H9 (cell line): Measurements from ENCODE around the gene LRRC8B. TPM values are rescaled to one million over a fixed set of nuclear protein-coding genes. Genes with fewer than 3 reads are reported as not detected.

Experiments used
- DNase-seq: peaks from one replicate; pipeline ENCODE4 v3.0.0-alpha.2; 2017
- H2AFZ ChIP-seq: one replicate; pipeline ENCODE4 v1.6.1; 2013; ENCODE audit warnings: mild to moderate bottlenecking, low read length, control low read depth, moderate library complexity
- H2AK5ac ChIP-seq: 2 replicates; pipeline ENCODE4 v1.6.1; 2013; ENCODE audit warnings: low read length, control low read depth, mixed read lengths; ENCODE audit not compliant: insufficient read length
- H2BK120ac ChIP-seq: one replicate; pipeline ENCODE4 v1.6.1; 2013; ENCODE audit warnings: low read depth, mild to moderate bottlenecking, low read length, control low read depth, inconsistent platforms; ENCODE audit not compliant: poor library complexity, severe bottlenecking
- H2BK12ac ChIP-seq: 2 replicates; pipeline ENCODE4 v1.6.1; 2013; ENCODE audit warnings: low read length, control low read depth, mixed read lengths, low read depth; ENCODE audit not compliant: insufficient read length
- H2BK15ac ChIP-seq: 2 replicates; pipeline ENCODE4 v1.6.1; 2013; ENCODE audit warnings: low read depth, low read length, control low read depth
- H2BK20ac ChIP-seq: one replicate; pipeline ENCODE4 v1.6.1; 2013; ENCODE audit warnings: low read depth, mild to moderate bottlenecking, low read length, control low read depth, inconsistent platforms; ENCODE audit not compliant: poor library complexity, severe bottlenecking
- H2BK5ac ChIP-seq: 2 replicates; pipeline ENCODE4 v1.6.1; 2013; ENCODE audit warnings: low read length, control low read depth, mixed read lengths; ENCODE audit not compliant: insufficient read length
- H3K14ac ChIP-seq: 2 replicates; pipeline ENCODE4 v1.6.1; 2013; ENCODE audit warnings: low read length, control low read depth; ENCODE audit not compliant: insufficient read depth
- H3K18ac ChIP-seq: 2 replicates; pipeline ENCODE4 v1.6.1; 2013; ENCODE audit warnings: low read depth, mild to moderate bottlenecking, mixed read lengths, low read length, control low read depth; ENCODE audit not compliant: insufficient read length
- H3K23ac ChIP-seq: 2 replicates; pipeline ENCODE4 v1.6.1; 2013; ENCODE audit warnings: low read length, control low read depth, mixed read lengths, low read depth; ENCODE audit not compliant: insufficient read length
- H3K23me2 ChIP-seq: 2 replicates; pipeline ENCODE4 v1.6.1; 2013; ENCODE audit warnings: low read depth, mild to moderate bottlenecking, mixed read lengths, low read length, control low read depth; ENCODE audit not compliant: insufficient read length, poor library complexity, severe bottlenecking
- H3K27ac ChIP-seq: 2 replicates; pipeline ENCODE4 v1.5.1; 2013; ENCODE audit warnings: low read length, control low read depth, mixed read lengths, low read depth; ENCODE audit not compliant: insufficient read length
- H3K27me3 ChIP-seq: 2 replicates; pipeline ENCODE4 v1.6.1; 2013; ENCODE audit warnings: low read length, control low read depth, inconsistent platforms; ENCODE audit not compliant: insufficient read depth
- H3K4ac ChIP-seq: 2 replicates; pipeline ENCODE4 v1.6.1; 2013; ENCODE audit warnings: low read depth, mild to moderate bottlenecking, control low read depth, inconsistent platforms, low read length, moderate library complexity
- H3K4me1 ChIP-seq: 2 replicates; pipeline ENCODE4 v1.6.1; 2013; ENCODE audit warnings: low read length, control low read depth, inconsistent platforms; ENCODE audit not compliant: insufficient read depth
- H3K4me2 ChIP-seq: 2 replicates; pipeline ENCODE4 v1.6.1; 2013; ENCODE audit warnings: low read length, control low read depth, mixed read lengths; ENCODE audit not compliant: insufficient read length, insufficient read depth
- H3K56ac ChIP-seq: 2 replicates; pipeline ENCODE4 v1.6.1; 2013; ENCODE audit warnings: low read depth, mild to moderate bottlenecking, mixed read lengths, low read length, control low read depth; ENCODE audit not compliant: insufficient read length
- H3K79me1 ChIP-seq: 2 replicates; pipeline ENCODE4 v1.6.1; 2013; ENCODE audit warnings: low read depth, mild to moderate bottlenecking, moderate library complexity, low read length, control low read depth, inconsistent platforms; ENCODE audit not compliant: insufficient read depth, poor library complexity, severe bottlenecking
- H3K79me2 ChIP-seq: 2 replicates; pipeline ENCODE4 v1.6.1; 2013; ENCODE audit warnings: low read length, control low read depth, inconsistent platforms; ENCODE audit not compliant: insufficient read depth
- H3K9ac ChIP-seq: 2 replicates; pipeline ENCODE4 v1.6.1; 2013; ENCODE audit warnings: low read length, control low read depth, mixed read lengths; ENCODE audit not compliant: insufficient read length; ENCODE audit errors: extremely low read depth
- H3K9me3 ChIP-seq: one replicate; pipeline ENCODE4 v1.6.1; 2013; ENCODE audit warnings: low read depth, low read length, inconsistent platforms; ENCODE audit not compliant: control insufficient read depth
- H3T11ph ChIP-seq: one replicate; pipeline ENCODE4 v1.6.1; 2013; ENCODE audit warnings: mild to moderate bottlenecking, low read length, control low read depth, inconsistent platforms
- H4K20me1 ChIP-seq: one replicate; pipeline ENCODE4 v1.6.1; 2013; ENCODE audit not compliant: control insufficient read depth, insufficient read length, insufficient read depth
- H4K5ac ChIP-seq: 2 replicates; pipeline ENCODE4 v1.6.1; 2013; ENCODE audit warnings: low read depth, mild to moderate bottlenecking, mixed read lengths, low read length, control low read depth; ENCODE audit not compliant: insufficient read length
- H4K8ac ChIP-seq: replicated peaks from 2 replicates; pipeline ENCODE4 v1.6.1; 2013; ENCODE audit warnings: low read length, control low read depth, mixed read lengths, low read depth; ENCODE audit not compliant: insufficient read length
- H4K91ac ChIP-seq: 2 replicates; pipeline ENCODE4 v1.6.1; 2013; ENCODE audit warnings: low read depth, mild to moderate bottlenecking, moderate library complexity, mixed read lengths, low read length, control low read depth; ENCODE audit not compliant: insufficient read length
- H3K27ac Mint-ChIP-seq, 3 experiments: 2 replicates in 2 of 3; 3 replicates in 1 of 3; pipeline ENCODE4 v1.8.0; 2020 to 2021; ENCODE audit warnings: mixed read lengths in 3 of 3, mild to moderate bottlenecking in 1 of 3, moderate library complexity in 1 of 3
- H3K27me3 Mint-ChIP-seq: 2 replicates; pipeline ENCODE4 v1.8.0; 2021; ENCODE audit warnings: low read depth, mild to moderate bottlenecking, moderate library complexity, mixed read lengths
- H3K36me3 Mint-ChIP-seq, 3 experiments: 2 replicates in 2 of 3; 3 replicates in 1 of 3; pipeline ENCODE4 v1.8.0; 2020 to 2021; ENCODE audit warnings: low read depth in 3 of 3, mixed read lengths in 3 of 3; ENCODE audit not compliant: insufficient read depth in 1 of 3
- H3K4me1 Mint-ChIP-seq, 2 experiments: 2 replicates each; pipeline ENCODE4 v1.8.0; 2020; ENCODE audit warnings: mixed read lengths in 2 of 2
- H3K4me3 Mint-ChIP-seq, 2 experiments: 2 replicates in 1 of 2; 3 replicates in 1 of 2; pipeline ENCODE4 v1.8.0; 2020 to 2021; ENCODE audit warnings: mild to moderate bottlenecking in 2 of 2, mixed read lengths in 2 of 2, moderate library complexity in 1 of 2
- H3K9me3 Mint-ChIP-seq, 2 experiments: 2 replicates in 1 of 2; 3 replicates in 1 of 2; pipeline ENCODE4 v1.8.0; 2020; ENCODE audit warnings: mild to moderate bottlenecking in 2 of 2, mixed read lengths in 2 of 2, moderate library complexity in 1 of 2
- WGBS: extraction: QIAGEN DNeasy Blood & Tissue Kit; methylation state at CpG from one replicate; pipeline ENCODE4 v1.1.7; 2013; ENCODE audit warnings: missing lambda C conversion rate, low lambda C conversion rate, mixed read lengths; ENCODE audit not compliant: insufficient read length; ENCODE audit errors: extremely low coverage; 5-methylcytosine and 5-hydroxymethylcytosine counted together
- total RNA-seq: library from RNA; stranded (reverse); gene quantifications from 2 replicates; pipeline ENCODE4 v1.2.1, GENCODE V29; 2021
- TF ChIP-seq, protein P1 (sequence below): fragments of 200-600 bp; sonication (generic); conservative IDR thresholded peaks from 3 replicates; pipeline ENCODE4 v1.8.0; 2021; ENCODE audit warnings: antibody characterized with exemption, mild to moderate bottlenecking

The LRRC8B gene
- total RNA-seq, 1 experiment from 2014 or later, result 33.2 TPM

DNA sequence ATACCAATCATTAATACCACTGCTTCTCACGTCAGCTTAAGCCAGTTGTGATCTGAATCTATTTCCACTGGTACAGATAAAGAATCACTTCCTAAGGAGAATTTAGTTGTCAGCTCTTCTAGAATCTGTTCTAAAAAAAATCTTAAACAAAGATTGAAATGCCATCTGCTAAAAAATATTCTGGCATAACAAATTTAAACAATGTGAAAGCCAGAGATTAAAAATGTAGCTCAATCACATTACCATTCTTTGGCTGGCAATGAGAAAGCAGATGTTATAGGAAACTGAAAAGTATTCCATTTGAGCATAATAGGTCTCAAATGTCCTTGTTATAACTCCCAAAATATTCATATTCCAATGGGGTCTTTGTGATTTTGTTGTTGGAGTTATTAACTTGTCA, 21.7 kb upstream of the LRRC8B start:
- Histone ChIP-seq H3K14ac (no peak overlapping the region), H3K4me1 (no peaks in the 10 kb centered on the region), H3K27ac (no peak overlapping the region), H3K23ac (no peak overlapping the region), H4K5ac (no peak overlapping the region), H3K9ac (no peak overlapping the region), H3K4me2 (no peak overlapping the region), H2BK15ac (no peak overlapping the region), H3K18ac (no peak overlapping the region), H2AFZ (no peak overlapping the region), H2AK5ac (no peak overlapping the region), H4K20me1 (no peaks in the 10 kb centered on the region), H3K23me2 (no peaks in the 10 kb centered on the region), H2BK20ac (no peak overlapping the region), H3K27me3 (no peaks in the 10 kb centered on the region), H3T11ph (no peak overlapping the region), H2BK12ac (no peak overlapping the region), H2BK5ac (no peak overlapping the region), H3K9me3 (no peaks in the 10 kb centered on the region), H3K79me2 (no peaks in the 10 kb centered on the region), H3K56ac (no peak overlapping the region), H3K79me1 (no peaks in the 10 kb centered on the region), H4K8ac (no peak overlapping the region), H4K91ac (no peak overlapping the region), H2BK120ac (no peak overlapping the region), H3K4ac (no peak overlapping the region)
- Mint-ChIP-seq H3K27ac (no peak overlapping the region), H3K4me3 (no peak overlapping the region), H3K4me1 (no peaks in the 10 kb centered on the region), H3K9me3 (peaks cover under 1 to 2% of the 10 kb centered on the region in 2 experiments; a peak in 2 of 5 replicates), H3K27me3 (no peaks in the 10 kb centered on the region; the same call in 1 of the 2 replicates), H3K36me3 (no peaks in the 10 kb centered on the region; a peak in 1 of 7 replicates)
- no peak for DNase-seq
- TF ChIP-seq, protein P1, sequence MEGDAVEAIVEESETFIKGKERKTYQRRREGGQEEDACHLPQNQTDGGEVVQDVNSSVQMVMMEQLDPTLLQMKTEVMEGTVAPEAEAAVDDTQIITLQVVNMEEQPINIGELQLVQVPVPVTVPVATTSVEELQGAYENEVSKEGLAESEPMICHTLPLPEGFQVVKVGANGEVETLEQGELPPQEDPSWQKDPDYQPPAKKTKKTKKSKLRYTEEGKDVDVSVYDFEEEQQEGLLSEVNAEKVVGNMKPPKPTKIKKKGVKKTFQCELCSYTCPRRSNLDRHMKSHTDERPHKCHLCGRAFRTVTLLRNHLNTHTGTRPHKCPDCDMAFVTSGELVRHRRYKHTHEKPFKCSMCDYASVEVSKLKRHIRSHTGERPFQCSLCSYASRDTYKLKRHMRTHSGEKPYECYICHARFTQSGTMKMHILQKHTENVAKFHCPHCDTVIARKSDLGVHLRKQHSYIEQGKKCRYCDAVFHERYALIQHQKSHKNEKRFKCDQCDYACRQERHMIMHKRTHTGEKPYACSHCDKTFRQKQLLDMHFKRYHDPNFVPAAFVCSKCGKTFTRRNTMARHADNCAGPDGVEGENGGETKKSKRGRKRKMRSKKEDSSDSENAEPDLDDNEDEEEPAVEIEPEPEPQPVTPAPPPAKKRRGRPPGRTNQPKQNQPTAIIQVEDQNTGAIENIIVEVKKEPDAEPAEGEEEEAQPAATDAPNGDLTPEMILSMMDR, result no peak
- no CpG with 5 or more reads among the region's 1 CpG for WGBS
